ENCODE results near the gene RUNX1. TPM values are rescaled to one million over a fixed set of nuclear protein-coding genes. Genes with fewer than 3 reads are reported as not detected.
A peak's percentile ranks its signal among the peaks of the same experiment; 100 is the strongest.
"Not testable (repeated sequence)": the region's sequence is repeated elsewhere in the genome, so short reads cannot be mapped to it uniquely, and the experiment has no call there.

The RUNX1 gene
- total RNA-seq, 3 donors from 2014 or later: 24.8 to 165 (median 127) TPM

- H3K9me3 ChIP-seq: no peaks in the 10 kb centered on the region
- peak overlapping the region in 1 of 2 donors; percentile 82 for H3K27ac ChIP-seq
- H3K4me1 ChIP-seq: peaks cover 0 to 4% of the 10 kb centered on the region in 2 donors
- H3K27me3 ChIP-seq: no peaks in the 10 kb centered on the region
- no peak for TF ChIP-seq POLR2AphosphoS5 (IDR thresholded peaks at IDR 0.05)
- TF ChIP-seq CTCF (IDR thresholded peaks at IDR 0.05): no peak
- TF ChIP-seq POLR2A (IDR thresholded peaks at IDR 0.05): no peak
- DNase-seq (ENCODE audit: low spot score in 2 of 2): no peak
- intact Hi-C loops (cut with DNase I; ENCODE audit: low total_unique reads): no loop called here
- no peak overlapping the region for H3K4me3 ChIP-seq
- no peaks in the 10 kb centered on the region for H3K36me3 ChIP-seq
Observed at GRCh38 chr21:34994766-34995631, 54.1 kb downstream of the RUNX1 start.

- intact Hi-C loops (cut with DNase I; ENCODE audit: low total_unique reads); H3K4me3 ChIP-seq; DNase-seq (ENCODE audit: low spot score in 2 of 2): not testable (repeated sequence)
Observed at GRCh38 chr21:34993521-34993921, 55.6 kb downstream of the RUNX1 start.

GRCh38 chr21:34992736-34993398 lies 56.2 kb downstream of the RUNX1 start:
- DNase-seq (ENCODE audit: low spot score in 2 of 2): peak in 1 of 2 donors; percentile 69
- intact Hi-C loops (cut with DNase I; ENCODE audit: low total_unique reads): no loop called here
- H3K36me3 ChIP-seq: no peaks in the 10 kb centered on the region
- no peaks in the 10 kb centered on the region for H3K27me3 ChIP-seq
- H3K4me1 ChIP-seq: no peaks in the 10 kb centered on the region
- no peaks in the 10 kb centered on the region for H3K9me3 ChIP-seq
- TF ChIP-seq CTCF (IDR thresholded peaks at IDR 0.05): no peak
- TF ChIP-seq POLR2AphosphoS5 (IDR thresholded peaks at IDR 0.05): no peak
- no peak for TF ChIP-seq POLR2A (IDR thresholded peaks at IDR 0.05)
- no peak overlapping the region for H3K4me3 ChIP-seq
- peak overlapping the region; percentile 35 to 62 for H3K27ac ChIP-seq

More at GRCh38 chr21:34993521-34993921, 55.6 kb downstream of the RUNX1 start:
- H3K9me3 ChIP-seq, H3K27me3 ChIP-seq, H3K36me3 ChIP-seq, H3K4me1 ChIP-seq: not testable (repeated sequence)
- H3K27ac ChIP-seq: peak overlapping the region in 1 of 2 donors; percentile 62

- Histone ChIP-seq H3K27me3 (no peaks in the 10 kb centered on the region), H3K36me3 (no peaks in the 10 kb centered on the region), H3K27ac (peak overlapping the region in 1 of 2 donors; percentile 62), H3K4me1 (no peaks in the 10 kb centered on the region), H3K9me3 (no peaks in the 10 kb centered on the region), H3K4me3 (no peak overlapping the region)
- TF ChIP-seq POLR2A (IDR thresholded peaks at IDR 0.05) (no peak), CTCF (IDR thresholded peaks at IDR 0.05) (no peak), POLR2AphosphoS5 (IDR thresholded peaks at IDR 0.05) (no peak)
- intact Hi-C loops (cut with DNase I; ENCODE audit: low total_unique reads): no loop called here
- no peak for DNase-seq (ENCODE audit: low spot score in 2 of 2)
Observed at GRCh38 chr21:34992180-34992579, 56.9 kb downstream of the RUNX1 start.

GRCh38 chr21:34991366-34991957 lies 57.6 kb downstream of the RUNX1 start:
- H3K27ac ChIP-seq: no peak overlapping the region
- no peaks in the 10 kb centered on the region for H3K36me3 ChIP-seq
- DNase-seq (ENCODE audit: low spot score in 2 of 2): no peak
- no peaks in the 10 kb centered on the region for H3K4me1 ChIP-seq
- TF ChIP-seq POLR2A (IDR thresholded peaks at IDR 0.05) (no peak), CTCF (IDR thresholded peaks at IDR 0.05) (no peak)
- no peaks in the 10 kb centered on the region for H3K9me3 ChIP-seq
- intact Hi-C loops (cut with DNase I; ENCODE audit: low total_unique reads): no loop called here
- no peak overlapping the region for H3K4me3 ChIP-seq
- no peaks in the 10 kb centered on the region for H3K27me3 ChIP-seq
